WTC11 (cell line): Measurements from ENCODE around the gene ZNF564. TPM values are rescaled to one million over a fixed set of nuclear protein-coding genes. Genes with fewer than 3 reads are reported as not detected.
A peak's percentile ranks its signal among the peaks of the same experiment; 100 is the strongest.

ENCODE experiments used
- ATAC-seq: fragments of 200-7000 bp; cut with Tn5 transposase; 2 replicates; pipeline ENCODE4 v1.10.0; 2021; ENCODE audit warnings: mild to moderate bottlenecking, moderate library complexity
- CTCF ChIA-PET: fragments of 300-600 bp; sonication (Branson Sonifier 250); formaldehyde crosslinking; loops from one replicate; lab custom pipeline; 2021; ENCODE audit warnings: antibody characterized with exemption; lab: Charles Lee
- POLR2A ChIA-PET: fragments of 350-600 bp; sonication (Branson Sonifier 250); formaldehyde crosslinking; loops from one replicate; lab custom pipeline; 2021; ENCODE audit warnings: antibody characterized with exemption; lab: Charles Lee
- DNase-seq: peaks from one replicate; pipeline ENCODE4 v3.0.0; 2021; ENCODE audit warnings: low spot score
- H3K27ac Mint-ChIP-seq: 2 replicates; pipeline ENCODE4 v1.8.0; 2021; ENCODE audit warnings: mixed read lengths
- H3K27me3 Mint-ChIP-seq: 2 replicates; pipeline ENCODE4 v1.8.0; 2021; ENCODE audit warnings: low read depth, mild to moderate bottlenecking, moderate library complexity, mixed read lengths
- H3K36me3 Mint-ChIP-seq: 2 replicates; pipeline ENCODE4 v1.8.0; 2021; ENCODE audit warnings: mixed read lengths
- H3K4me1 Mint-ChIP-seq: 2 replicates; pipeline ENCODE4 v1.8.0; 2022; ENCODE audit warnings: mixed read lengths
- H3K4me3 Mint-ChIP-seq: 2 replicates; pipeline ENCODE4 v1.8.0; 2021; ENCODE audit warnings: mild to moderate bottlenecking, moderate library complexity, mixed read lengths
- H3K9me3 Mint-ChIP-seq: 2 replicates; pipeline ENCODE4 v1.8.0; 2021; ENCODE audit warnings: mixed read lengths
- CBFB ChIP-seq: sonication (generic); formaldehyde crosslinking; IDR thresholded peaks from 2 replicates; pipeline ENCODE4 v1.8.1; 2022; ENCODE audit warnings: mild to moderate bottlenecking, low read depth, missing genetic modification reagents
- E2F1 ChIP-seq: sonication (generic); formaldehyde crosslinking; IDR thresholded peaks from 2 replicates; pipeline ENCODE4 v1.8.0; 2022; ENCODE audit warnings: mild to moderate bottlenecking, missing genetic modification reagents
- ESRRA ChIP-seq: sonication (generic); formaldehyde crosslinking; IDR thresholded peaks from 2 replicates; pipeline ENCODE4 v1.8.1; 2022; ENCODE audit warnings: mild to moderate bottlenecking, missing genetic modification reagents, borderline replicate concordance
- FOXP4 ChIP-seq: sonication (generic); formaldehyde crosslinking; IDR thresholded peaks from 2 replicates; pipeline ENCODE4 v1.8.0; 2022; ENCODE audit warnings: mild to moderate bottlenecking, missing genetic modification reagents
- GTF2I ChIP-seq: fragments of 250-450 bp; sonication (Bioruptor Pico); conservative IDR thresholded peaks from 2 replicates; pipeline ENCODE4 v1.4.0; 2021; ENCODE audit warnings: mild to moderate bottlenecking
- JAZF1 ChIP-seq: fragments of 250-450 bp; sonication (Bioruptor Pico); IDR thresholded peaks from 2 replicates; pipeline ENCODE4 v1.9.0; 2021; ENCODE audit warnings: moderate library complexity, mild to moderate bottlenecking, inconsistent platforms
- MAX ChIP-seq: sonication (generic); formaldehyde crosslinking; IDR thresholded peaks from 2 replicates; pipeline ENCODE4 v1.8.0; 2022; ENCODE audit warnings: mild to moderate bottlenecking, missing genetic modification reagents
- NFYB ChIP-seq: sonication (generic); formaldehyde crosslinking; conservative IDR thresholded peaks from 2 replicates; pipeline ENCODE4 v1.8.0; 2022; ENCODE audit warnings: low read depth, missing genetic modification reagents
- NR2C2 ChIP-seq: sonication (generic); formaldehyde crosslinking; IDR thresholded peaks from 2 replicates; pipeline ENCODE4 v1.8.0; 2022; ENCODE audit warnings: mild to moderate bottlenecking, missing genetic modification reagents
- TP53 ChIP-seq: sonication (generic); formaldehyde crosslinking; IDR thresholded peaks from 2 replicates; pipeline ENCODE4 v1.8.1; 2023; ENCODE audit warnings: mild to moderate bottlenecking, missing genetic modification reagents
- USF1 ChIP-seq: sonication (generic); formaldehyde crosslinking; IDR thresholded peaks from 2 replicates; pipeline ENCODE4 v1.8.0; 2022; ENCODE audit warnings: mild to moderate bottlenecking, missing genetic modification reagents
- ZNF671 ChIP-seq: fragments of 250-450 bp; sonication (Bioruptor Pico); IDR thresholded peaks from 2 replicates; pipeline ENCODE4 v1.8.0; 2021; ENCODE audit warnings: mild to moderate bottlenecking
- total RNA-seq: library from RNA; stranded (reverse); gene quantifications from 3 replicates; pipeline ENCODE4 v1.2.3, GENCODE V29; 2021
- TF ChIP-seq, protein P1 (sequence below): sonication (generic); formaldehyde crosslinking; IDR thresholded peaks from 2 replicates; pipeline ENCODE4 v1.8.1; 2022; ENCODE audit warnings: missing genetic modification reagents, borderline replicate concordance
- TF ChIP-seq, protein P2 (sequence below): sonication (generic); formaldehyde crosslinking; IDR thresholded peaks from 2 replicates; pipeline ENCODE4 v1.8.0; 2023; ENCODE audit warnings: missing genetic modification reagents
- TF ChIP-seq, protein P3 (sequence below): fragments of 250-450 bp; sonication (Bioruptor Pico); conservative IDR thresholded peaks from 2 replicates; pipeline ENCODE4 v1.9.0; 2021; ENCODE audit warnings: mild to moderate bottlenecking

The ZNF564 gene
- total RNA-seq, 1 experiment from 2014 or later, result 11.1 TPM

DNA sequence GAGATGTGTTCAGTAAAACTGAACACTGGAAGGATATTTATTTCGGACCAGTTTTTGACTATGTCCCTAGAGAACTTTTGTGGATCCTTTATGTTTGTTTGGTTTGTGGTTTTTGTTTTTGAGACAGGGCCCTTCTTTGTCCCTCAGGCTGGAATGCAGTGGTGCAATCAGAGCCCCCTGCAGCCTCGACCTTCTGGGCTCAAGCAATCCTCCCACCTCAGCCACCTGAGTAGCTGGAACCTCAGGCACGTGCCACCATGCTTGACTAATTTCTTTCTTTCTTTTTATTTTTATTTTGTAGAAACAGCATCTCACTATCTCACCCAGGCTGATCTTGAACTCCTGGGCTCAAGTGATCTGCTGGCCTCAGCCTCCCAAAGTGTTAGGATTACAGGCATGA, 65.7 kb downstream of the ZNF564 start:
- POLR2A ChIA-PET, result no interaction called here

More for the DNA sequence above, 65.7 kb downstream of the ZNF564 start:
- Mint-ChIP-seq H3K4me3 (peak overlapping the region; percentile 89), H3K9me3 (no peaks in the 10 kb centered on the region), H3K36me3 (no peaks in the 10 kb centered on the region), H3K27me3 (peaks cover 14% of the 10 kb centered on the region), H3K27ac (no peak overlapping the region; the same call in 1 of the 2 replicates), H3K4me1 (peaks cover 16% of the 10 kb centered on the region)
- CTCF ChIA-PET, result interaction anchor here (0.6 kb wide), 1 partner anchor 272 kb away, joined by 3 read pairs; no protein-coding TSS in a partner anchor
- ATAC-seq (no peak), DNase-seq (no peak)
- TF ChIP-seq, protein P1, sequence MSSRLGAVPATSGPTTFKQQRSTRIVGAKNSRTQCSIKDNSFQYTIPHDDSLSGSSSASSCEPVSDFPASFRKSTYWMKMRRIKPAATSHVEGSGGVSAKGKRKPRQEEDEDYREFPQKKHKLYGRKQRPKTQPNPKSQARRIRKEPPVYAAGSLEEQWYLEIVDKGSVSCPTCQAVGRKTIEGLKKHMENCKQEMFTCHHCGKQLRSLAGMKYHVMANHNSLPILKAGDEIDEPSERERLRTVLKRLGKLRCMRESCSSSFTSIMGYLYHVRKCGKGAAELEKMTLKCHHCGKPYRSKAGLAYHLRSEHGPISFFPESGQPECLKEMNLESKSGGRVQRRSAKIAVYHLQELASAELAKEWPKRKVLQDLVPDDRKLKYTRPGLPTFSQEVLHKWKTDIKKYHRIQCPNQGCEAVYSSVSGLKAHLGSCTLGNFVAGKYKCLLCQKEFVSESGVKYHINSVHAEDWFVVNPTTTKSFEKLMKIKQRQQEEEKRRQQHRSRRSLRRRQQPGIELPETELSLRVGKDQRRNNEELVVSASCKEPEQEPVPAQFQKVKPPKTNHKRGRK, result no peak
- TF ChIP-seq FOXP4 (CRISPR knock-in tag) (no peak), JAZF1 (CRISPR knock-in tag) (no peak), NFYB (no peak), MAX (CRISPR knock-in tag) (no peak), GTF2I (CRISPR knock-in tag) (no peak), E2F1 (CRISPR knock-in tag) (no peak), ZNF671 (CRISPR knock-in tag) (no peak), USF1 (CRISPR knock-in tag) (no peak), ESRRA (CRISPR knock-in tag) (no peak), TP53 (CRISPR knock-in tag) (no peak), NR2C2 (CRISPR knock-in tag) (no peak), CBFB (CRISPR knock-in tag) (no peak)
- TF ChIP-seq, protein P2, sequence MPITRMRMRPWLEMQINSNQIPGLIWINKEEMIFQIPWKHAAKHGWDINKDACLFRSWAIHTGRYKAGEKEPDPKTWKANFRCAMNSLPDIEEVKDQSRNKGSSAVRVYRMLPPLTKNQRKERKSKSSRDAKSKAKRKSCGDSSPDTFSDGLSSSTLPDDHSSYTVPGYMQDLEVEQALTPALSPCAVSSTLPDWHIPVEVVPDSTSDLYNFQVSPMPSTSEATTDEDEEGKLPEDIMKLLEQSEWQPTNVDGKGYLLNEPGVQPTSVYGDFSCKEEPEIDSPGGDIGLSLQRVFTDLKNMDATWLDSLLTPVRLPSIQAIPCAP, result no peak
- TF ChIP-seq, protein P3, sequence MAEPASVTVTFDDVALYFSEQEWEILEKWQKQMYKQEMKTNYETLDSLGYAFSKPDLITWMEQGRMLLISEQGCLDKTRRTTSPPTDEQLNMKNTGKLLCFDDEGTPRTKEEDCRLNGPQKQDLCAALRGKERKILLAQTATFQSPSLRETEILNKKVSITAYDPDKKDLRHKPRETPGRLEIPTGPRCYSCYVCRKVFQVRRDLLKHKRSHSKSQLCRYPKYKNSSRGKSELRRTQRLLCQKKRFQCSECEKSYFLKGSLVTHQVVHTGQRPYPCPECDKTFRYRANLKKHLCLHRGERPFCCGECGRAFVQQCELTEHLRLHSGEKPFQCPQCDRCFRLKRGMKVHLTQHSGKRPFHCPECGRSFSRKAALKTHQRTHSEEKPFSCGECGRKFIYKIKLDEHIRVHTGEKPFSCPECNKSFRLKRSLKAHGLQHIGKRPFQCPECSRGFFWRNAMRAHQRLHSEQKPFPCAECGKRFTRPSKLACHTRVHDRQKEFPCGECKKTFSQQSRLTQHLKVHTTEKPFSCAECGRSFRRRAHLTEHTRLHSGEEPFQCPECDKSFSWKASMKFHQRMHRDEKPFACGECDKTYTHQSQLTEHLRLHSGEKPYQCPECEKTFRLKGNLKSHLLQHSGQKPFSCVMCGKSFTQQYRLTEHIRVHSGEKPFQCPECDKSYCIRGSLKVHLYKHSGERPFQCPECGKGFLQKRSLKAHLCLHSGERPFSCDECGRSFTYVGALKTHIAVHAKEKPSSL (CRISPR knock-in tag), result no peak
